Subcutaneous abdominal adipose tissue (tissue), 5 donors: ENCODE measurements around the gene ERBB2.
"Not testable (repeated sequence)": the region's sequence is repeated elsewhere in the genome, so short reads cannot be mapped to it uniquely, and the experiment has no call there.

Experiments used
- H3K27ac ChIP-seq: one replicate; pipeline ENCODE4 v1.7.0; 2013; ENCODE audit warnings: low read depth, mild to moderate bottlenecking, inconsistent platforms, low read length, moderate library complexity
- H3K27me3 ChIP-seq, 5 donors: one replicate each; pipeline ENCODE4 v1.7.0; 2013; ENCODE audit warnings: low read length in 5 of 5, inconsistent platforms in 1 of 5; ENCODE audit not compliant: control insufficient read depth in 5 of 5, insufficient read depth in 4 of 5
- H3K36me3 ChIP-seq, 5 donors: one replicate each; pipeline ENCODE4 v1.7.0; 2013; ENCODE audit warnings: low read length in 5 of 5; ENCODE audit not compliant: control insufficient read depth in 5 of 5, insufficient read depth in 5 of 5
- H3K4me1 ChIP-seq, 5 donors: one replicate each; pipeline ENCODE4 v1.7.0; 2013; ENCODE audit warnings: low read length in 5 of 5, mild to moderate bottlenecking in 3 of 5, moderate library complexity in 1 of 5; ENCODE audit not compliant: control insufficient read depth in 5 of 5, insufficient read depth in 5 of 5
- H3K4me3 ChIP-seq, 5 donors: one replicate each; pipeline ENCODE4 v1.7.0; 2013; ENCODE audit warnings: low read length in 5 of 5, low read depth in 1 of 5
- H3K9ac ChIP-seq, 5 donors: one replicate each; pipeline ENCODE4 v1.7.0; 2013; ENCODE audit warnings: low read length in 5 of 5, mild to moderate bottlenecking in 4 of 5, moderate library complexity in 3 of 5
- H3K9me3 ChIP-seq, 5 donors: one replicate each; pipeline ENCODE4 v1.7.0; 2013; ENCODE audit warnings: low read length in 5 of 5; ENCODE audit not compliant: control insufficient read depth in 5 of 5
- donor health status: healthy.
- donor health status: healthy.
- donor health status: healthy.
- donor health status: healthy.
- donor health status: healthy.

The ERBB2 gene

GRCh38 chr17:39757931-39758873 lies 58.3 kb downstream of the ERBB2 start:
- Histone ChIP-seq H3K27me3 (peaks cover 0 to 11% (median 2%) of the 10 kb centered on the region in 5 donors), H3K9ac (no peak overlapping the region), H3K9me3 (no peaks in the 10 kb centered on the region), H3K27ac (no peak overlapping the region), H3K4me1 (peaks cover 0 to 25% (median 15%) of the 10 kb centered on the region in 5 donors), H3K36me3 (no peaks in the 10 kb centered on the region), H3K4me3 (no peak overlapping the region)

GRCh38 chr17:39759204-39759603 lies 59.3 kb downstream of the ERBB2 start:
- H3K9ac ChIP-seq, result no peak overlapping the region
- no peaks in the 10 kb centered on the region for H3K9me3 ChIP-seq
- H3K4me3 ChIP-seq, result no peak overlapping the region
- H3K36me3 ChIP-seq, result no peaks in the 10 kb centered on the region
- H3K27ac ChIP-seq, result no peak overlapping the region
- peaks cover 0 to 11% (median 2%) of the 10 kb centered on the region in 5 donors for H3K27me3 ChIP-seq
- H3K4me1 ChIP-seq, result peaks cover 0 to 16% (median 9%) of the 10 kb centered on the region in 5 donors

- Histone ChIP-seq H3K36me3 (no peaks in the 10 kb centered on the region), H3K4me1 (no peaks in the 10 kb centered on the region), H3K4me3 (no peak overlapping the region), H3K27ac (no peak overlapping the region), H3K9me3 (no peaks in the 10 kb centered on the region), H3K27me3 (peaks cover 0 to 18% (median 6%) of the 10 kb centered on the region in 5 donors), H3K9ac (no peak overlapping the region)
Observed at GRCh38 chr17:39761861-39762496, 62.1 kb downstream of the ERBB2 start.

GRCh38 chr17:39763051-39763820 lies 63.4 kb downstream of the ERBB2 start:
- H3K27ac ChIP-seq, result no peak overlapping the region
- H3K36me3 ChIP-seq, result no peaks in the 10 kb centered on the region
- no peaks in the 10 kb centered on the region for H3K4me1 ChIP-seq
- no peaks in the 10 kb centered on the region for H3K9me3 ChIP-seq
- H3K9ac ChIP-seq, result no peak overlapping the region
- no peak overlapping the region for H3K4me3 ChIP-seq
- peaks cover 0 to 15% (median 6%) of the 10 kb centered on the region in 5 donors for H3K27me3 ChIP-seq

- H3K9ac ChIP-seq, H3K4me3 ChIP-seq, H3K27ac ChIP-seq, H3K9me3 ChIP-seq, H3K36me3 ChIP-seq, H3K4me1 ChIP-seq: not testable (repeated sequence)
- H3K27me3 ChIP-seq, result peaks cover 0 to 15% (median 6%) of the 10 kb centered on the region in 5 donors
Observed at GRCh38 chr17:39764171-39764570, 64.3 kb downstream of the ERBB2 start.

- H3K9ac ChIP-seq, result no peak overlapping the region
- H3K36me3 ChIP-seq, result no peaks in the 10 kb centered on the region
- H3K9me3 ChIP-seq, result no peaks in the 10 kb centered on the region
- H3K4me3 ChIP-seq, result no peak overlapping the region
- no peak overlapping the region for H3K27ac ChIP-seq
- H3K4me1 ChIP-seq, result no peaks in the 10 kb centered on the region
- H3K27me3 ChIP-seq, result peaks cover 0 to 15% (median 6%) of the 10 kb centered on the region in 5 donors
Observed at GRCh38 chr17:39765175-39765574, 65.3 kb downstream of the ERBB2 start.

- Histone ChIP-seq H3K27me3 (peaks cover 0 to 13% (median 6%) of the 10 kb centered on the region in 5 donors), H3K9ac (no peak overlapping the region), H3K9me3 (no peaks in the 10 kb centered on the region), H3K27ac (no peak overlapping the region), H3K4me3 (no peak overlapping the region), H3K4me1 (no peaks in the 10 kb centered on the region), H3K36me3 (no peaks in the 10 kb centered on the region)
Observed at GRCh38 chr17:39765766-39766165, 65.9 kb downstream of the ERBB2 start.

- no peaks in the 10 kb centered on the region for H3K36me3 ChIP-seq
- no peak overlapping the region for H3K9ac ChIP-seq
- peaks cover 3 to 13% (median 6%) of the 10 kb centered on the region in 5 donors for H3K27me3 ChIP-seq
- H3K4me1 ChIP-seq, result no peaks in the 10 kb centered on the region
- no peaks in the 10 kb centered on the region for H3K9me3 ChIP-seq
- H3K4me3 ChIP-seq, result no peak overlapping the region
- no peak overlapping the region for H3K27ac ChIP-seq
Observed at GRCh38 chr17:39767147-39767546, 67.3 kb downstream of the ERBB2 start.

GRCh38 chr17:39769974-39770587 lies 70.2 kb downstream of the ERBB2 start:
- Histone ChIP-seq H3K4me3 (no peak overlapping the region), H3K36me3 (no peaks in the 10 kb centered on the region), H3K9me3 (no peaks in the 10 kb centered on the region), H3K9ac (no peak overlapping the region), H3K4me1 (no peaks in the 10 kb centered on the region), H3K27me3 (peaks cover 5 to 14% (median 11%) of the 10 kb centered on the region in 5 donors), H3K27ac (no peak overlapping the region)
